ENCODE results near the gene NOX5. TPM values are rescaled to one million over a fixed set of nuclear protein-coding genes. Genes with fewer than 3 reads are reported as not detected.
A peak's percentile ranks its signal among the peaks of the same experiment; 100 is the strongest.

Gene NOX5
- total RNA-seq, 1 experiment from 2014 or later, result 0.91 TPM

GRCh38 chr15:69060744-69061143 lies 46.2 kb downstream of the NOX5 start:
- H3K4me2 ChIP-seq (ENCODE audit: low read length), result no peak overlapping the region
- no peaks in the 10 kb centered on the region for H4K20me1 ChIP-seq (ENCODE audit: insufficient read depth)
- no TSS peak for BruUV-seq (replicated peaks)
- H2AFZ ChIP-seq (ENCODE audit: low read depth, low read length, poor library complexity, severe bottlenecking), result no peak overlapping the region
- H3K9ac ChIP-seq (ENCODE audit: low read length), result no peak overlapping the region
- ATAC-seq, result no peak
- peaks cover 0 to 24% of the 10 kb centered on the region in 2 experiments; a peak in 2 of 4 replicates for H3K4me1 ChIP-seq (ENCODE audit: control insufficient read depth in 1 of 2, insufficient read depth in 2 of 2, low read length in 2 of 2)
- ChIA-PET RAD21 (ENCODE audit: low non-redundant PET in 1 of 2, low total read pairs in 2 of 2, uncharacterized antibody in 2 of 2, unreplicated experiment in 2 of 2) (no interaction called here), POLR2A (no interaction called here), CTCF (no interaction called here)
- no peaks in the 10 kb centered on the region for H3K79me2 ChIP-seq (ENCODE audit: insufficient read depth, low read length)
- no peaks in the 10 kb centered on the region for H3K27me3 ChIP-seq (ENCODE audit: insufficient read depth, low read length)
- DNase-seq (ENCODE audit: low read depth, low spot score), result no peak
- H3K36me3 ChIP-seq (ENCODE audit: control insufficient read depth in 1 of 2, insufficient read depth in 2 of 2, low read length in 2 of 2), result no peaks in the 10 kb centered on the region
- H3K9me2 ChIP-seq (ENCODE audit: insufficient read depth), result no peaks in the 10 kb centered on the region
- intact Hi-C loops (cut with micrococcal nuclease), result no loop called here
- no peak overlapping the region for H3K4me3 ChIP-seq (replicated peaks in 1 of 2; ENCODE audit: low read depth in 1 of 2, low read length in 2 of 2)
- TF ChIP-seq MAX (IDR thresholded peaks at IDR 0.05), result no peak
- no peaks in the 10 kb centered on the region for H3K9me3 ChIP-seq (ENCODE audit: control insufficient read depth in 1 of 2, insufficient read depth in 1 of 2, low read depth in 1 of 2, low read length in 2 of 2)
- H3K27ac ChIP-seq (ENCODE audit: low read depth, low read length), result no peak overlapping the region

GRCh38 chr15:69061414-69061842 lies 46.9 kb downstream of the NOX5 start:
- TF ChIP-seq FOSL1 (IDR thresholded peaks at IDR 0.05; ENCODE audit: low read depth) (no peak), CTCF (IDR thresholded peaks at IDR 0.05 in 2 of 3, conservative IDR thresholded peaks at IDR 0.05 in 1 of 3; ENCODE audit: borderline replicate concordance in 1 of 3, insufficient read depth in 1 of 3, low read depth in 2 of 3, low read length in 2 of 3) (0 out of 6 replicates have a peak, but pooled peaks of 1 of the 3 experiments have one; percentile 9), MAX (IDR thresholded peaks at IDR 0.05) (no peak), SIN3A (IDR thresholded peaks at IDR 0.05; ENCODE audit: low read depth) (no peak), ZNF274 (IDR thresholded peaks at IDR 0.05; ENCODE audit: low read depth, low read length) (no peak)
- H3K9me2 ChIP-seq (ENCODE audit: insufficient read depth), result no peaks in the 10 kb centered on the region
- H3K36me3 ChIP-seq (ENCODE audit: control insufficient read depth in 1 of 2, insufficient read depth in 2 of 2, low read length in 2 of 2), result no peaks in the 10 kb centered on the region
- ChIA-PET POLR2A (no interaction called here), RAD21 (ENCODE audit: low non-redundant PET in 1 of 2, low total read pairs in 2 of 2, uncharacterized antibody in 2 of 2, unreplicated experiment in 2 of 2) (no interaction called here), CTCF (interaction anchor here (1.3 kb wide), 1 partner anchor 204 kb away, joined by 3 read pairs; no protein-coding TSS in a partner anchor)
- no peaks in the 10 kb centered on the region for H3K79me2 ChIP-seq (ENCODE audit: insufficient read depth, low read length)
- H3K4me2 ChIP-seq (ENCODE audit: low read length), result no peak overlapping the region
- no peak for ATAC-seq
- H3K27ac ChIP-seq (ENCODE audit: low read depth, low read length), result no peak overlapping the region
- no TSS peak for BruUV-seq (replicated peaks)
- intact Hi-C loops (cut with micrococcal nuclease), result no loop called here
- no peaks in the 10 kb centered on the region for H3K27me3 ChIP-seq (ENCODE audit: insufficient read depth, low read length)
- H3K9me3 ChIP-seq (ENCODE audit: control insufficient read depth in 1 of 2, insufficient read depth in 1 of 2, low read depth in 1 of 2, low read length in 2 of 2), result no peaks in the 10 kb centered on the region
- peaks cover 0 to 18% of the 10 kb centered on the region in 2 experiments; a peak in 2 of 4 replicates for H3K4me1 ChIP-seq (ENCODE audit: control insufficient read depth in 1 of 2, insufficient read depth in 2 of 2, low read length in 2 of 2)
- no peaks in the 10 kb centered on the region for H4K20me1 ChIP-seq (ENCODE audit: insufficient read depth)
- no peak overlapping the region for H3K4me3 ChIP-seq (replicated peaks in 1 of 2; ENCODE audit: low read depth in 1 of 2, low read length in 2 of 2)
- H2AFZ ChIP-seq (ENCODE audit: low read depth, low read length, poor library complexity, severe bottlenecking), result no peak overlapping the region
- no peak for DNase-seq (ENCODE audit: low read depth, low spot score)
- no peak overlapping the region for H3K9ac ChIP-seq (ENCODE audit: low read length)
